Ishikawa (cell line): ENCODE measurements around the gene CXCR1.
A peak's percentile ranks its signal among the peaks of the same experiment; 100 is the strongest.

Experiments
- CEBPB ChIP-seq: IDR thresholded peaks from 2 replicates; pipeline ENCODE4 v1.6.1; 2012
- CREB1 ChIP-seq: IDR thresholded peaks from 2 replicates; pipeline ENCODE4 v1.6.1; 2012; ENCODE audit warnings: low read depth
- EGR1 ChIP-seq: IDR thresholded peaks from 2 replicates; pipeline ENCODE4 v1.6.1; 2012
- EP300 ChIP-seq: IDR thresholded peaks from 2 replicates; pipeline ENCODE4 v1.6.1; 2012; ENCODE audit warnings: borderline replicate concordance
- FOXM1 ChIP-seq: IDR thresholded peaks from 2 replicates; pipeline ENCODE4 v1.6.1; 2012; ENCODE audit warnings: low read depth, borderline replicate concordance
- NFIC ChIP-seq: IDR thresholded peaks from 2 replicates; pipeline ENCODE4 v1.6.1; 2012
- RAD21 ChIP-seq: IDR thresholded peaks from 2 replicates; pipeline ENCODE4 v1.6.1; 2012; ENCODE audit warnings: low read depth
- TAF1 ChIP-seq: IDR thresholded peaks from 2 replicates; pipeline ENCODE4 v1.6.1; 2012; ENCODE audit warnings: low read depth, mild to moderate bottlenecking
- TCF12 ChIP-seq: IDR thresholded peaks from 2 replicates; pipeline ENCODE4 v1.6.1; 2012; ENCODE audit warnings: low read depth
- TEAD4 ChIP-seq: IDR thresholded peaks from 2 replicates; pipeline ENCODE4 v1.6.1; 2012
- YY1 ChIP-seq: IDR thresholded peaks from 2 replicates; pipeline ENCODE4 v1.6.1; 2012; ENCODE audit warnings: low read depth
- ZBTB7A ChIP-seq: IDR thresholded peaks from 2 replicates; pipeline ENCODE4 v1.6.1; 2012; ENCODE audit warnings: low read depth
- TF ChIP-seq, protein P1 (sequence below): IDR thresholded peaks from 2 replicates; pipeline ENCODE4 v1.6.1; 2012
- TF ChIP-seq, protein P2 (sequence below): IDR thresholded peaks from 2 replicates; pipeline ENCODE4 v1.6.1; 2012
- TF ChIP-seq, protein P3 (sequence below): IDR thresholded peaks from 2 replicates; pipeline ENCODE4 v1.6.1; 2012; ENCODE audit warnings: low read depth, mild to moderate bottlenecking

Gene CXCR1

DNA sequence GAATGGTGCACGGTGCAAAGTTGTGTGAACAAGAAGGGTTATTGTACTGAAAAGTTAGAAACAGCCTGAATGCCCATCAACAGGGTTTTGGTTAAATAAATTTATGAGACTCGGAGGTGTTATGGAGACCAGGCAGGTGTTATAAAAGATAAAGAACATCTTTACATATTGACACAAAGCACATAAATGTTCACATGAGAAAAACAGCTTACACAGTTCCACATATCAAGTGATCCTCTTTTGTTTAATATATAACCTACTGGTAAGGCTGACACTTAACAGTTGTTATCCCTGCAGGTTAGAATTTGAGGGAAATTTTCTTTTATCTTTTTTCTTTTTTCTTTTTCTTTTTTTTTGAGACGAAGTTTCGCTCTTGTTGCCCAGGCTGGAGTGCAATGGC, 30.2 kb upstream of the CXCR1 start:
- TF ChIP-seq YY1 (no peak), CEBPB (no peak), EGR1 (no peak), RAD21 (no peak)

DNA sequence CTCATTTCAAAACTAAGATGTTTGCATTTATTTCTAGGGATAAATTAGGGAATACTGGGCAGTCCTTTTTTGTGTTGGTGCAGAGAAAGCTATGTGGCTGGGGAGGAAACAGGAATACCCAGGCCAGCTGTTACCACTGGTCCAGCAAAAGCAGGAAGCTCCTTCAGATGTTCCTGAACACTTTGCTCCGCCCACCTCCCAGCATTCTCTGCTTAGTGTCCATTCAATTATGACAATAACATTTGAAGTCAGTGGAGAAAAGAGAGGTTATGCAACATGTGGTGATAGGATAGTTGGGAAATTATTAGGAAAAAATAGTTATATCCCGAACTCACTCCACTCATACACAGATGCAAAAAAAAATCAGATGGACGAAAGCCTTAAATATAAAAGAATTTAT, 28.1 kb upstream of the CXCR1 start:
- TF ChIP-seq CEBPB: 0 out of 2 replicates have a peak, but pooled peaks have one; percentile 16
- no peak for TF ChIP-seq CREB1
- TF ChIP-seq ZBTB7A: no peak

DNA sequence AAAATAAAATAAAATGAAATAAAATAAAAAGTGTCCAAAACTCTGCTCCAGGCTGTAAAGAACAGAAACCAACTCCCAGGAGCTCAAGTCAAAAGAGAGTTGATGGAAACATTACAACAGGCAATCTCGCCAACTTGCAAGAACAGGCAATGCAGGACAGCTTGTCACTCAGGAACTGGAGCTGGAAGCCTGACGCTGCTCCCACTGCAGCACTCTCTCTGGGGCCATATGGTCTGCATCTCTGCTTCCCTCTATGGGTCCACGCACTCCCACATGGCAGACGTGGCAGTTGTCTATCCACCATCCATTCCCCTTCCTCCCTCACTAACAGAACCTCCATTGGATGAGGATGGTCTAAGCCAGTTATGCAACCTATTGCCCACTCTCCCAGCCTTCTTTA, 26.9 kb upstream of the CXCR1 start:
- no peak for TF ChIP-seq TEAD4
- TF ChIP-seq RAD21: no peak

DNA sequence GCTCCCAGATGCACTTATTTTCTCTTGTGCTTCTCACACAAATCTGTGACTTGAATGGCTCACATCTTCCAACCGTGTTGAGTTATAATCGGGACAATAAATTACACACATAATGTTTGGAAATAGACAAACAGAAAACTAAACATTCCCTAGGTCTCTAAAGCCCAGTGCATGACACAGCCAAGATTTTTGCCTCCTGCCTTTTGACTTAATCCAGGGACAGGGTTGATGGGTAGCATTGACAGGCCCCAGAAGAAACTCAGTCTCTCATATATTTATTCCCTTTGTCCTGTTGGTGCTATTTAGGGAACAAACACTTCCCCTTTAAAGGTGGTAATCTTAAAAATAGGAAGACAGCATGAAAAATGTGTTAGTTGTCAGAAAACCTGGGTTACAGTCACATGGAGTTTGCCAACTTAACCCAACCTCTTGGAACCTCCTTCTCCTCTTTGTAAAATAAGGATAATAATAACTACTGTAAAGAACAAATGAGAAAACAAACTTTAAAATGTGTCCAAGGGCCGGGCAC, 26.2 kb upstream of the CXCR1 start:
- TF ChIP-seq, protein P1, sequence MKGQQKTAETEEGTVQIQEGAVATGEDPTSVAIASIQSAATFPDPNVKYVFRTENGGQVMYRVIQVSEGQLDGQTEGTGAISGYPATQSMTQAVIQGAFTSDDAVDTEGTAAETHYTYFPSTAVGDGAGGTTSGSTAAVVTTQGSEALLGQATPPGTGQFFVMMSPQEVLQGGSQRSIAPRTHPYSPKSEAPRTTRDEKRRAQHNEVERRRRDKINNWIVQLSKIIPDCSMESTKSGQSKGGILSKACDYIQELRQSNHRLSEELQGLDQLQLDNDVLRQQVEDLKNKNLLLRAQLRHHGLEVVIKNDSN: no peak
- TF ChIP-seq CREB1: no peak
- TF ChIP-seq CEBPB: no peak
- TF ChIP-seq RAD21: no peak
- no peak for TF ChIP-seq ZBTB7A
- TF ChIP-seq EGR1: no peak
- no peak for TF ChIP-seq EP300
- TF ChIP-seq YY1: no peak
- TF ChIP-seq FOXM1: no peak

DNA sequence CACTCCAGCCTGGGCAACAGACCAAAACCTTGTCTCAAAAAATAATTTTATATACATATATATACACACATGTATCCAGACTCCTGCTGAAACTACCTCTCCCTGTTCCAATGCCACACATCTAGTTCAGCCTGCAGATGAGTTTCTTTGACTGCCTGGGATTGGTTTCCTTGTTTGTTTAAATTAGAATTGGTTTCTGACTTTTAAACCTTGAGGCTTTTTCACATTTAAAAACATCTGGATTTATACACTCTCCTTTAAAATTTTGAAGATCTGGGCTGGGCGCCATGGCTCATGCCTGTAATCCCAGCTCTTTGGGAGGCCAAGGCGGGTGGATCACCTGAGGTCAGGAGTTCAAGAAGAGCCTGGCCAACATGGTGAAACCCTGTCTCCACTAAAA, 21.8 kb upstream of the CXCR1 start:
- TF ChIP-seq, protein P2, sequence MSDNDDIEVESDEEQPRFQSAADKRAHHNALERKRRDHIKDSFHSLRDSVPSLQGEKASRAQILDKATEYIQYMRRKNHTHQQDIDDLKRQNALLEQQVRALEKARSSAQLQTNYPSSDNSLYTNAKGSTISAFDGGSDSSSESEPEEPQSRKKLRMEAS: no peak
- TF ChIP-seq ZBTB7A: no peak
- TF ChIP-seq NFIC: no peak
- no peak for TF ChIP-seq YY1
- TF ChIP-seq EGR1: no peak
- TF ChIP-seq, protein P1: no peak

DNA sequence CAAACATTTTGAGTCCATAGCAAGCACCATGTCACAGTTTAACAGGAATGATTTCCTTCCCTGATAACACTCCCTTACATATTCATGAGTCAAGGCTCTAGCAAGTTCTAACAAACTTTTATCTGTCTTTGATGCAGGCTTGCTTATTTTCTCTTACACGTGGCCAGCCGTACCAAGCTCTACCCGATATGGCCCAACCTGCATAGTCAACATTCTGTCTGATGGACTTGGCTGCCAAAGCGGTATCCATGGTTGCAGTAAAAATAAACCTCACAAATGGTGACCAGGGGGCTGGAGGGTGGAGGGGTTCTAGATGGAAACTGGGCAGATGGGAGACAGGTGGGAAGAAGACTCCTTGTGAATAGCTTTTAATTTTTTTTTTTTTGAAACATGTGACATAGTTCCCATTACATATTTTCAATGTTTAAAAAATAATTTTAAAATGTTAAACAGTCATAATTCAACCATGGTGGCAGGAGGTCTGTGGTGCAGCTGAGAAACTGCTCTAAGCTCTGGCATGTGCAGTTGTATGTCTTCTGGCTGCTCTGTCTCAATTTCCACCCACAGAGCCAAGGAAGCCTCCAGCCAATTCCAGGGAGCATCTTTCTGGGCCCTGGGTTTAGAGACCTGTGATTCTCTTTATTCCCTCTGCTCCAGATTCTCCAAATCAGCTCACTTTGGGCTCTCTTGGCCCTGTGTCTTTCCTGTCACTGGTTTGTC, 20.7 kb upstream of the CXCR1 start:
- TF ChIP-seq ZBTB7A (no peak), EGR1 (no peak), CREB1 (no peak), TEAD4 (no peak)

DNA sequence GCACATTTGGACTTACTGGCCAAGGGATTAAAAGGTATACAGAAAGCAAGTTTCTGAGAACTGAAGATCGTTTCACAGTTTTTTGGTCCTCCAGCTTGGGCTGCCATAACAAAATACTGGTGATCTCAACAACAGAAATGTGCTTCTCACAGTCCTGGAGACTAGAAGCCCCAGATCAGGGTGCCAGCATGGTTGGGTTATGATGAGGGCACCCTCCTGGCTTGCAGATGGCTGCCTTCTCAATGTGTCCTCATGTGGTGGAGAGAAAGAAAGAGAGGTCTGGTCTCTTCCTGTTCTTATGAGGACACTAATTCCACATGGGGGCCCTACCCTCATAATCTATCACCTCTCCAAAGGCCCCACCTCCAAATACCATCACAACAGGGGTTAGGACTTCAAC, 20.1 kb upstream of the CXCR1 start:
- TF ChIP-seq CEBPB (no peak), TAF1 (no peak), FOXM1 (no peak), EGR1 (no peak), YY1 (no peak), RAD21 (no peak), TCF12 (no peak), TEAD4 (no peak), NFIC (no peak), ZBTB7A (no peak), CREB1 (no peak), EP300 (no peak)
- TF ChIP-seq, protein P3, sequence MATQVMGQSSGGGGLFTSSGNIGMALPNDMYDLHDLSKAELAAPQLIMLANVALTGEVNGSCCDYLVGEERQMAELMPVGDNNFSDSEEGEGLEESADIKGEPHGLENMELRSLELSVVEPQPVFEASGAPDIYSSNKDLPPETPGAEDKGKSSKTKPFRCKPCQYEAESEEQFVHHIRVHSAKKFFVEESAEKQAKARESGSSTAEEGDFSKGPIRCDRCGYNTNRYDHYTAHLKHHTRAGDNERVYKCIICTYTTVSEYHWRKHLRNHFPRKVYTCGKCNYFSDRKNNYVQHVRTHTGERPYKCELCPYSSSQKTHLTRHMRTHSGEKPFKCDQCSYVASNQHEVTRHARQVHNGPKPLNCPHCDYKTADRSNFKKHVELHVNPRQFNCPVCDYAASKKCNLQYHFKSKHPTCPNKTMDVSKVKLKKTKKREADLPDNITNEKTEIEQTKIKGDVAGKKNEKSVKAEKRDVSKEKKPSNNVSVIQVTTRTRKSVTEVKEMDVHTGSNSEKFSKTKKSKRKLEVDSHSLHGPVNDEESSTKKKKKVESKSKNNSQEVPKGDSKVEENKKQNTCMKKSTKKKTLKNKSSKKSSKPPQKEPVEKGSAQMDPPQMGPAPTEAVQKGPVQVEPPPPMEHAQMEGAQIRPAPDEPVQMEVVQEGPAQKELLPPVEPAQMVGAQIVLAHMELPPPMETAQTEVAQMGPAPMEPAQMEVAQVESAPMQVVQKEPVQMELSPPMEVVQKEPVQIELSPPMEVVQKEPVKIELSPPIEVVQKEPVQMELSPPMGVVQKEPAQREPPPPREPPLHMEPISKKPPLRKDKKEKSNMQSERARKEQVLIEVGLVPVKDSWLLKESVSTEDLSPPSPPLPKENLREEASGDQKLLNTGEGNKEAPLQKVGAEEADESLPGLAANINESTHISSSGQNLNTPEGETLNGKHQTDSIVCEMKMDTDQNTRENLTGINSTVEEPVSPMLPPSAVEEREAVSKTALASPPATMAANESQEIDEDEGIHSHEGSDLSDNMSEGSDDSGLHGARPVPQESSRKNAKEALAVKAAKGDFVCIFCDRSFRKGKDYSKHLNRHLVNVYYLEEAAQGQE: no peak
- TF ChIP-seq, protein P1: no peak
- TF ChIP-seq, protein P2: no peak

DNA sequence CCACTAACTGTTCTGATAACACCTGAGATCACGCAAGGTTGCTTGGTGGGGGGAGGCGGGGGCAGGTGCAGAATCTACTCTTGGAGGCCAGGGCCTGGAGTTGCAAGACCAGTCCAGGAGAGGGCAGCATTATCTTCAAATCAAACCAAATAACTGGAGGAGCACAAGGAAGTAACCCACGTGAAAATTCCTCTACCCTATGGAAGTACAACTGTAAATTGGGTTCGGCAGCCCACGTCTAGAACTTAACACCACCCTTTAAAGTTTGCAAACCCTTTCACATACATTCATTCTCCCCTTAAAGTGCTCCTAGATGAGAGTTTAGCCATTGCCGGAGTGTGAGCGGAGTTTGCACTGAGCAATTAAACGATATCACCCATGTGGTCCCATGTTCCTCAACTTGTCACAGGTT, 19.6 kb upstream of the CXCR1 start:
- TF ChIP-seq YY1 (no peak), RAD21 (peak; percentile 82)
- TF ChIP-seq, protein P2: peak; percentile 54; the same call in 1 of the 2 replicates
